Endometrium (tissue), 2 donors: ENCODE data around the gene SLC19A1.

Experiments
- FAIRE-seq: peaks from 2 replicates; lab custom pipeline; 2012; peaks lifted over from hg19 to GRCh38; lab: Jason Lieb, UNC
- donor health status: control.
- donor health status: control.

SLC19A1 gene

DNA sequence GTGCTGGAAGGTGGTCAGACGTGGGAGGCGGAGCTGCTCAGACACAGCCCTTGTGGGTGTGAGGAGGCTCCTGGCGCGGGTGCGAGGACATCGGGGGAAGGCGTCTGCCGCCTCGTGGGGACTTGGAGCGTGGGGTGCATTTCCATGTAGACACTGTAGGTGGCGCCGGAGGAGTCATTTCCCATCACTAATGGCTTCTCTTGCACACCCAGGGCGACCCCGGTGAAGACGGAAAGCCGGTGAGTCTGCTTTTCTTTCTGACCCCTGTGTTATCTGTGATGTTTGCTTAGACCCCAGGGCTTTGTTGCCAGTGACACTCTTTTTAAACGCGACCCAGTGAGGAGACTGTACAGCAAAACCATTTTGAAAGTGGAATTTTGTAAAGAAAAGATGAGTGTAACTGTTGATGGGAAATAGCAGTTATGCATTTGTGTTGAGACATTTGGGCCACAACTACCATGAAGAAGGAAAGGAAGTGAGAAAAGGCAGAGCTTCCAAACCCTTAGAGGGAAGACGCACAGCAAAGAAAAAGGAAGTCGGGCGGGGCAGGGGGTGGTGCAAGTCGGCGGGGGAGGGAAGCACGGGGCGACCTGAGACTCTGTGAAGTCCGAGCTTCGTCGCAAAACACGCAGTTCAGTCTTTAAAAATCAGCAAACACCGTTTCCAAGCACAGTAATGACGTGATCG is 64.0 kb downstream of the SLC19A1 start:
- no peak for FAIRE-seq

DNA sequence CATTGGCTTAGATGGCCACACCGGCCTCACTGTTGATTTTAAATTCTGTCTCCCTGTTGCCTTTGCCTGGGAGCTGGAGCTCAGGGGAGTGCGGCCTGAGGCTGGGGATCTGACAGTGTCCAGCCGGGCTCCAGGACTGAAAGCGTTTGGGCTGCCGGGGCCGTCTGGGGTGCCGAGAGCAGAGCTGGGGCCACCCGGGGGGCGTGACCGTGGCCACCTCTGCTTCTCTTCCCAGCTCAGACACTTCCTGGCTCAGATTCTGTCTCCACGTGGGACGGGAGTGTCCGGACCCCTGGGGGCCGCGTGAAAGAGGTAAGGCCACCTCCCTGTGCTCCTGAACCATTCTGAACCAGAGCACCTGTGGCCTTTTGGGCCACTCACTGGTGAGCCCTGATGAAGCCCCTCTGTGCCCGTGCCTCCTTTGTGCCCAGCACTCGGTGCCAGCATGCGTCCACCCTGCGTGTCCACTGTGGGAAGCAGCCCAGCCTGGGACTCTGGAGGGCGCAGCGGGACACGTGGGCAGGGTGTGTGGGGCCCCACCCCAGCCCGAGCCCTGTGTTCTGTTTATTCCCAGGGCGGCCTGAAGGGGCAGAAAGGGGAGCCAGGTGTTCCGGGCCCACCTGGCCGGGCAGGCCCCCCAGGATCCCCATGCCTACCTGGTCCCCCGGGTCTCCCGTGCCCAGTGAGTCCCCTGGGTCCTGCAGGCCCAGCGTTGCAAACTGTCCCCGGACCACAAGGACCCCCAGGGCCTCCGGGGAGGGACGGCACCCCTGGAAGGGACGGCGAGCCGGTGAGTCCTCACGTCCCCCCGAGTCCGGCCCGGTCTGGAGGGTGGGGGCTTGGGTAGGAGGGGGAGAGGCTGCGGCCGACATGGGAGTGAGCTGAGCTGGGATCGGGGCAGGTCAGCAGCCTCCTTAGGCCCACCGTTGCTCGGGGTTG is 64.8 kb downstream of the SLC19A1 start:
- FAIRE-seq, result no peak

DNA sequence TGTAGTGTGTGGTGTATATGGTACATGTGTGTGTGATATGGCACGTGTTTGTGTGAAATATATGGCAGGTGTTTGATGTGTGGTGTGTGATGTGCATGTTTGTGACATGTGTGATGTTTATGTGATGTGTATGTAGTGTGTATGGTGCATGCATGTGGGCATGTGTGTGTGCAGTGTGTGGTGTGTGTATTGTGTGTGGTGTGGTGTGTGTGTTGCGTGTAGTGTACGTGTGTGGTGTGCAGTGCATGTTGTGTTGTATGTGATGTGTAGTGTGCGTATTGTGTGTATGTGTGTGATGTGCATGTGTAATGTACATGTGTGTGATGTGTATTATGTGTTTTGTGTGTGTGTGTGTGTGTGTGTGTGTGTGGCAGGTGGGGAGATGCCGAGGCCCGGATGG is 65.7 kb downstream of the SLC19A1 start:
- FAIRE-seq, result no peak

DNA sequence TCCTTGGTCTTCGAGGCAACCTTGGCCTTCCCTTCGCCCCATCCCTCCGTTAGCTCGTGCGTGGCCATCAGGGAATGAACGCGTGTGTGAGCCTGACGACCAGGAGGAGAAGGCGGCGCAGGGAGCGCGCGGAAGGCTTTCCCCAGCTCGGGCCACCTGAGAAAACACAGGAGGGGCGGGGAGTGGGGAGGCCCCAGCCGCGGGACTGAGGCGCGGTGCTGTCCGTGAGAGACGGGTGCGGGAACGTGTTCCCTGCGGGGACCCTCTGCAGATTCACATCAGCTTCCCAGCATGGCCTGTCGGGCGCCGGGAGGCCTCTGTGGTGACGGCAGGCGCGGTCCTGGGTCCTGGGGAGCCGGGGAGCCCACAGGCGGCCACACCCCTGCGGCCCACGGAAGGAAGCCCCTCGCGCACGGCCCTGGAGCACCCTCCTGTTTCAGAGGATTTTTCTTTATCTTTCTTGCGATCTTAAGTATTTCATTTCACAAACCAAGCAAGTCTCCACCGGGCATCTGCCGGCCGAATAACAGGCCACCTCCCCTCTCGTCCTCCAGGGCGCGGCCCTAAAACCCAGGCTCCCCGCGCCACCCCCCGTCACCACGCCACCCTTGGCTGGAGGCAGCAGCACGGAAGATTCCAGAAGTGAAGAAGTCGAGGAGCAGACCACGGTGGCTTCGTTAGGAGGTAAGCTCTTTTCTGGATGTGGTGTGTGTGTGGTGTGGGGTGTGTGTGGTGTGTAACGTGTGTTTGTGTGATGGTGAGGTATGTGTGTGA is 66.3 kb downstream of the SLC19A1 start:
- no peak for FAIRE-seq

DNA sequence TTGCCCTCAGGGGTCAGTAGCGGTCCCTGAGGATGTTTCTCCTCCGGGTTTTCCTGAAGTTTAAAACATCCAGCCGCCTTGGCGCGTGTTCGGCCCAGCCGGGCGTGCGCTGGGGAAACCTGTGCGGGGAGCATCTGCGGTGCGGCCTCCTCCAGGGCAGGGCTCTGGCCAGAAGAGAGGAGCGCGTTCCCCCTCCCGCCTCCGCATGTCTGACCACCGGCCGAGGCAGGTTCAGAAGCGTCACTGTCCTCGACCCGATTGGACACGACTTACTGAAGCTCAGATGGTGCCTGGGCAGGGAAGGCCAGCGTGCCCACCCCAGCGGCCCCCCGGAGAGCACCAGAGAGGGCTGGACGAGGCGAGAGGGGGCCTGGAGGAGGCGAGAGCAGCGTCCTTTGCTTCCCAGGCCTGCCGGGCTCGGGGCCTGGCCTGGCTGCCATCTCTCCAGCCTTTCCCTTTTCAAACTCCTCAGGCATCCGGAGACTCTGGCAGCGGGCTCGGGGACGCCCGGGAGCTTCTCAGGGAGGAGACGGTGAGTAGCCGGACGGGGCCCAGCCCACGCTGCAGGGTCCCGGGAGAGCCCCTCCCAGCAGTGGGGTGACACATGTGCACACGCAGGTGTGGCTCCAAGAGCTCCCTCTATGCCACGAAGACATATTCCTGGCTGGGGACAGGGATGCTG is 67.1 kb downstream of the SLC19A1 start:
- no peak for FAIRE-seq

DNA sequence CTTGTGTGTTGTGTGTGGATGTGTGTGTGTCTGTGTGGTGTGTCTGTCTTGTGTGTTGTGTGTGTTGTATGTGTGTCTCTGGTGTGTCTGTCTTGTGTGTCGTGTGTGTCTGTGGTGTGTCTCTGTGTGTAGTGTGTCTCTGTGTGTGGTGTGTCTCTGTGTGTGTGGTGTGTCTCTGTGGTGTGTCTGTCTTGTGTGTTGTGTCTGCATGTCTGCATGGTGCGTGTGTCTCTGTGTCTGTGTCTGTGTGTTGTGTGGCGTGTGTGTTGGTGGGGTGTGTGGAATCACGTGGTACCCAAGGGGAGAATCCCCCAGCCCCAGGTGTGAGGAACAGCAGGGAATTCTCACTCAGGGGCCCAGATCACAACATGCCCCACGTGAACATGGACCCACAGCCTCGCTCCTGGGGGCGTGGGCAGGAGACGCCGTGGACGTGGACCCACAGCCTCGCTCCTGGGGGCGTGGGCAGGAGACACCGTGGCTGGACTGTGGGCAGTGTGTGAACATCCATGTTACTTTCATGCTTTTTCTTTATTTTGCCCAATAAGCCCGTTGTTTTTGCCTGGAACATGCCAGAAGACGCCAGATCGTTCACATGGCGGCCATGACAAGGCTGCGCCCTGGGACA is 67.8 kb downstream of the SLC19A1 start:
- FAIRE-seq, result no peak

DNA sequence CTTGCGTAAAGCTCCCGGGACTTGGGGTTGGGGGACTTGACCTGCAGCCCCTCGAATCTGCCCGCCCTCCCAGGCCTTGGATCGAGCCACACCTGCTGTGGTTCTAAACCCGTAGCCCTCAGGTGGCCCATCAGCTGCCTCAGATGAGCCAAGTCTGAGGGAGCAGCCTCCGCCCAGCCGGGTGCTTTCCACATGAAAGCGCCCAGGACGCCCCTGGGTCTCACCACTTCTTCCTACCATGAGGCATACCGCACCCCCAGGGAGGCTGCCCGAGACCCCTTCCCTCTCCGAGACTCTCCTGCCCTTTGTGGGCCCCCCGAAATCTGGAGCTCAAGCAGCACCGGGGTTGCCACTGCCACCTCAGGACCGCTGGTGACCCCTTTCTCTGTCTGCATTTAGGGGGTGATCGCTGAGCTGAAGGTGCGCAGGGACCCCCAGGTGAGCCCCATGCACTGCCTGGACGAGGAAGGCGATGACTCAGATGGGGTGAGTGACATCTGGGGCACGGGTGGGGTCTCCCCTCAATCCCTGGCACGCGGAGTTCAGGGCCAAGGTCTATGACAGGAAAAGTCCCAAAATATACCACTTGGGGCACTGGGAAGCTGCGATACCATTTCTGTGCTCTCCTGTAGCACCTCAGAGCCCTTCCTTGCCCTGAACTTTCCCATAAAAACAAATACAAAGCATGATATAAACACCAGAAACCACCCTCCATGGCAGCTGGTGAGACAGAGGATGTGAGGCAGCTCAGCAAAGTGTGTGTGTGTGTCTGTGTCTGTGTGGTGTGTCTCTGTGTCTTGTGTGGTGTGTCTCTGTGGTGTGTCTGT is 68.5 kb downstream of the SLC19A1 start:
- FAIRE-seq, result no peak

DNA sequence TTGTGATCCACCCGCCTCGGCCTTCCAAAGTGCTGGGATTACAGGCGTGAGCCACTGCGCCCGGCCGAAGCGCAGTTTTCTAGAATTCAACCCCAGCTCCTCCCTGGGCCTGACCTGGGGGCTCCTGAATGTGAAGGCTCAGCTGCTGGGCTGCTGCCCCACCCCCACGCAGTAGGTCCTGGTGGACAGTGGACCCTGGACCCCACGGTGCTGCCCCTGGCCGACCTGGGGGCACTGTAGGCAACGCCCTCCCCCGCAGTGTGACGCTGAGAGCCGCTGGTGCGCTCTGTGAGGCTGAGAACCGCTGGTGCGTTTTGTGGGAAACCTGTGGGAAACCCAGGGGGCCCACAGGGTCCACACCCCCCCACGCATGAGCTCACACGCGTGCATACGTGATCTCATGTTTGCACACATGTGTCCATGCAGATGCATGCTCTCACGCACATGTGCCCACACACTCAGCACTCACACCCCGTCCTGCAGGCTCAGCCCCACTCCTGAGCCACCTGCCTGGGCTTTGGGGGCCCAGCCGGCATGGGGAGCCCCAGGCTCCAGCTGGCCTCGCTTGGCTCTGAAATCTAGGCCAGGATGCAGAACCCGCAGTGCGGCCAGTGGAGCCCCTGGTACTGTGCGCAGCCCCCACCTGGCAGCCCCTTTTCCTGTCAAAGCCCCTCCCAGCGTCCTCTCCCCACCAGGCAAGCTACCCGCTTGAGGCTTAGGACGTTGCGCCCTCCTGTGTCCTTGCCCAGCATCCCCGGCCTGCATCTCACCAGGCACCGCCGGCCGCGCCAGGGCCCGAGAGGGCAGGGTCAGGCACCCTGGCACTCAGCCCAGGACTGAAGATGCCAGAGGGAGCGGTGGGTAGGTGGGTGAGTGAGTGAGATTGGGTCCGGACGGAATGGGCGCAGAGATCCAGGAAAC is 69.5 kb downstream of the SLC19A1 start:
- no peak for FAIRE-seq

DNA sequence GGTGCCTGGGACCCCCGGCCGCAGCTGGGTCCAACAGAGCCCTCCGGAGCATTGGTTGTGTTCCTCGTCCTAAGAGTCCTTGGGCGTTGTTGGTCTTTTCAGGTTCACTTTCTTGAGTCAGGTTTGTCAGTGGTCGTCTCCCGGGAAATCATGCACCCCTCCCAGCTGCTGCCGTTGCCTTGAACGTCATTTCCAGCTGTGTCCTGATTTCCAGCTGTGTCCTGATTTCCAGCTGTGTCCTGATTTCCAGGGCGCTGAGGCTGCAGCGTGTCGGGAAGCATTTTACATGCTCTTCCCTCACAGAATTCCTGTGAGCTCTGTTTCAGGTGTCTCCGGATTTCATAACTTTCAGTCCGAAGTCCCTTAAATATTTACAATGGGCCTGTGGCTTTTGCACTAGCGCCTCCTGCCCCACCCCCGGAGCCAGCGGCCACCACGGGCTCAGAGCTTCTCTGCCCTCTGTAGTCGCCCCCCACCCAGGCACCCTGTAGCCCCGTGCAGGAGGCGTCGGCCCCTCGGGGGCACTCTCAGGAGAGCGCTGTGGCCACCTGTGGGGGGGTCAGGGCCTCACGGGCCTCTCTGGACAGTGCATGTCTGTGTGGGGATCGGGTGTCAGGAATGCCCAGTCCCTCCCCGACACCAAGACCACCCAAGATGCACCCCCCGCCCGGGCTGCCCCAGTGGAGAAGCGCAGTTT is 70.6 kb downstream of the SLC19A1 start:
- FAIRE-seq, result no peak

DNA sequence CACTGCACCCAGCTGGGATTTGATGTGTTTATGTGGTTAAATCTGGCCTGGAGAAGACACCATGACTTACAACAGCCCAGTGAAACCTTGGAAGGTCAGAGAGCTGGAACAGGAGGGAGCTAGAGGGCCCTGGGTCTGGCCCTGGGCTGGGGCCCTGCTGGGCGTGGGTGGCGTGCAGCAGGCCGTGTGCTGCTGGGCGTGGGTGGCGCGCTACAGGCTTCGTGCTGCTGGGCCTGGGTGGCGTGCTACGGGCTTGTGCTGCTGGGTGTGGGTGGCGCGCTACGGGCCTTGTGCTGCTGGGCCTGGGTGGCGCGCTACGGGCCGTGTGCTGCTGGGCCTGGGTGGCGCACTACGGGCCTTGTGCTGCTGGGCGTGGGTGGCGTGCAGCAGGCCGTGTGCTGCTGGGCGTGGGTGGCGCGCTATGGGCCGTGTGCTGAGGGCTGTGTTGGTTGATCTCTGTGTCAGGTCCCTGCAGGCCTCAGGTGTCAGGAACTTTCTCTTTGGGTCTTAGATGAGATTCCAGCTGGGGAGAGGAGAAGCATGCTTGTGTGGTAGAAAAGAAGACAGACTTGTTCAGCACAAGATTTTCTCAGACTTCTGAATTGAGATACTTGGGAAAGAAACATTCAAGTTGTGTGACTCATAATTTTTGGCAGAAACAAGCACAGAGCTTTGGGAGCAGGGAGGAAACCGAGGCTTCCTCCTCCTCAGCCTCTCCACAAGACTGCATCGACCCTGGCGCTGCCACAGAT is 71.3 kb downstream of the SLC19A1 start:
- peak; percentile 59 for FAIRE-seq

DNA sequence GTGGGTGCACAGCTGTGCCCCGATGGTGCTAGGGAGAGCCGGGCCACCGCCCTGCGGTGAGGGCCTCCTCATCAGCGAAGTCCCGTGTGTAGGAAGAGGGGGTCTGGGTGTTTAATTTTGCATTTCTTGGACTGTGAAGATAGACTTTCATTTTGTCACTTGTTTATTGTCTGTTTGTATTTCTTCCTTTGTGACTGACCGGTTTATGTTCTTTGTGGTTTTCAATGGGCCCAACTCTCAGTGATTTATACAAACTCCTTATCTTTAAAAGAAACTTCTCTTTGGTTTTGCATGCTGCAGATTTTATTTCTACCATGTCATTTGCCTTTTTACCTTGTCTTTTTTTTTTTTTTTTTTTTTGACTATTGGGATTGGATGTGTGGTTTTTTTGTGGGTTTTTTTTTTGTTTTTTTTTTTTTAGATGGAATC is 72.1 kb downstream of the SLC19A1 start:
- FAIRE-seq, result peak; percentile 70

DNA sequence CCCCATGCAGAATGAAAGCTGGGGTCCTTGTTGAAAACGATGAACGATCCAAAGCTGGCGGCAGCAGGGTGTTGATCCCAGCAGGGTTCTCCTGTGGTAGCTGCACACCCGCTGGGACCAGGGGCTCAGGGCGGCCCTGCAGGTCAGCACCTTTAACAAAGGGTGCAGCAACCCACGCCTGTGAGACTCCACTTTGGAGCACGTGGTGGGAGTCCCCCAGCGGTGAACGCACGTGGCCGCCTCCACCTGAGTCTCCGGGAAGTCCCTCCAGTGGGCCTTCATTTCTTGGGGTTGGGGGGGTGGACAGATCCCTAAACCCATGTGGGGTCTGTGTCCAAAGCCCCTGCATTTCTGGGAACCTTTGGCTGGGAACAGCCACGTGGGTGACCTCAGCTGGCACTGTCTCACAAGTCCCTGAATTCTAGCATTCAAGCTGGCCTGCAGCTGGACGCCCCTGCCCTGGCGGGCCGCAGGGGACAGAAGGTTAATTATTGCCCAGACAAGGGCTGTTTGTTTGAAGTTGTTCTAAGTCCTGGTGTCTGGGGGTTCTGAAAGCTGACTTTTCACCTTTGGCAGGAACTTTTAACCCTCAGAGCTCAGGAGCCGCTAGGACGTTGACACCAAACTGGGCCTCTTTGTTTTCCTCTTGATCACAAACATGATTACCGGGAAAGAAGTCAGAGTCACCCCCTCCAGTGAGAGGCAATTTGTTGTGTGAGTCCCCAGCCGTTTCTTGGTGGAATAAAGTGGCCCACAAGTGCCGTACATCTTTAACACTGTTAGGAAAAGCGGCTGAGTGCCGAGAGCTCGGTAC is 72.8 kb downstream of the SLC19A1 start:
- FAIRE-seq, result no peak

DNA sequence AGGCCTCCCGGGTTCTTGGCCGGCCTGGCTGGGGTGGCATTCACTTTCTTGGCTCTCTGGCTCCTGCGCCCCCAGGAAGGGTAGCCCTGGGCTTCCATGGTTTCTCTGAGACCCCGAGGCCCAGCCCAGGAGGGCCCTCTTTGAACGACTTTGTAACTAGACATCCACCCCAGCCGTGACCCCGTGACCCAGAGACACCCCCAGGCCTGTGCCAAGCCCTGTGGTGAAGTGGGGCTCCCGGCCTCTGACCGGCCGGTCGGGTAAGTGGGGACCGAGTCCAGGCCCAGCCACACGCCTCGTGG is 73.3 kb downstream of the SLC19A1 start:
- FAIRE-seq, result no peak

DNA sequence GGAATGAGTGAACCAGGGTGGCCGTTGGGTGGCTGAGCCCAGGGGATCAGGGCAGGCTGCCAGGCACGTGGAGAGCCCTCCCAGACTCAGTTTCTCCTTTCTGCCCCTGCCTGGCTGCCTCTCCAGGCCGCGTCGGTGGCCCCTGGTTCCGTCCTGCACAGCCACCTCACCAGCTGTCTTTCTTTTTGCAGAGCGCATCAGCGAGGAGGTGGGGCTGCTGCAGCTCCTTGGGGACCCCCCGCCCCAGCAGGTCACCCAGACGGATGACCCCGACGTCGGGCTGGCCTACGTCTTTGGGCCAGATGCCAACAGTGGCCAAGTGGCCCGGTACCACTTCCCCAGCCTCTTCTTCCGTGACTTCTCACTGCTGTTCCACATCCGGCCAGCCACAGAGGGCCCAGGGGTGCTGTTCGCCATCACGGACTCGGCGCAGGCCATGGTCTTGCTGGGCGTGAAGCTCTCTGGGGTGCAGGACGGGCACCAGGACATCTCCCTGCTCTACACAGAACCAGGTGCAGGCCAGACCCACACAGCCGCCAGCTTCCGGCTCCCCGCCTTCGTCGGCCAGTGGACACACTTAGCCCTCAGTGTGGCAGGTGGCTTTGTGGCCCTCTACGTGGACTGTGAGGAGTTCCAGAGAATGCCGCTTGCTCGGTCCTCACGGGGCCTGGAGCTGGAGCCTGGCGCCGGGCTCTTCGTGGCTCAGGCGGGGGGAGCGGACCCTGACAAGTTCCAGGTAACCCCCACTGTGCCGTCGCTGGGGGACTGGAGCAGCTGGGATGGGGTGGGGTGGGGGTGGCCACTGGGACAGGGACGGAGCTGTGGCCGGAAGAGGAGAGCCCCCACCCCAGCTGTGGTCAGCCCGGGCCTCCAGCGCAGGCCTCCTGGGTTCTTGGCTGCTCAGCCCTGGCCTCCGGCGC is 73.9 kb downstream of the SLC19A1 start:
- FAIRE-seq, result no peak

DNA sequence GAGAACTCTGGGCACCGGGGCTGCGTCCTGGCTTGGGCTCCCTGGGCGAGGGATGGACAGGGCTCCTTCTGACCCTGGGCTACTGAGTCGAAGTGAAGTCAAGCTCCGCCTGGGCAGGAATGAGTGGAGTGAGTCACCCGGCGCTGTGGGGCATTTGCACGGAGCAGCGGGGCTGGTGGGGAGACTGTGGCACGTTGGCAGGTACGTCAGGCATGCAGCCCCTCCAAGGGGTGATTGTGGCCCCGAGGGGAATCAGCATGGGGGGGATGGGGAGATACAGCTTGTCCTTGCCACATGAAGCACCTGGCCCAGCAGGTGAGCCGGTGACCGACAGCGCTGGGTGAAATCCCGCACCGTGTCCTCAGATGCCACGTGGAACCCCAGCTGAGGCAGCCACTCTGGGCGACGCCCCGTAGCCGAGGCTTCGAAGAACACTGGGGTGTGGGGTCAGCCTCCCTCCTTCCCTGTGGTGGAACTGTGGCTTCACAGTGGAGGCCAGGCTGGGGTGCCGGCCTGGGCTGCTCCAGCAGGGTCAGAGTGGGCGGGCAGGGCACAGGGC is 74.9 kb downstream of the SLC19A1 start:
- FAIRE-seq, result no peak
